ENCODE results near the gene HIVEP2. TPM values are rescaled to one million over a fixed set of nuclear protein-coding genes. Genes with fewer than 3 reads are reported as not detected.
A peak's percentile ranks its signal among the peaks of the same experiment; 100 is the strongest.
"Not testable (repeated sequence)": the region's sequence is repeated elsewhere in the genome, so short reads cannot be mapped to it uniquely, and the experiment has no call there.

HIVEP2 gene
- polyA plus RNA-seq, 2 of the 4 experiments (the other 2 are of a cell fraction), result 2.2 to 2.6 TPM

DNA sequence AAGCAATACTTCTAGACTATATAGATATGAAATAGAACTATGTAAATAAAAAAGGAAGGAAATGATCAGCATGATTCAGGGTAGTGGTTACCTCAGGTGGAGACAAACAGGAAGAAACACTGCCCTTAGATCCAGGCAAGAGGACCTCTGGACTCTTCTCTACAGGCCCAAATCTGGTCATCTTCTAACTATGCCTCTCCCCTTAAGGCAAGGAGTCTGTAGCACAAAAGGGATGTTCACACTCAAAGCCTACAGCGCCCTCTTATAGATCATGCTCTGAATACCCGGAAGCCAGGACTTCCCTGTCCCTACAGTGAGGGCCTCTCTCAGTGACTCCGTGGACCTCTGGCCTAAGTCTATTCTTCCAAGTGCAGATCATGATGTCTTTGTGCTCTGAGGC lies 30.4 kb upstream of the HIVEP2 start:
- no peak for TF ChIP-seq POLR2AphosphoS2 (conservative IDR thresholded peaks at IDR 0.05; ENCODE audit: low read length)
- TF ChIP-seq JUN (IDR thresholded peaks at IDR 0.05), result no peak
- TF ChIP-seq HOXB5 (CRISPR knock-in tag; IDR thresholded peaks at IDR 0.05), result no peak
- TF ChIP-seq POLR2A (IDR thresholded peaks at IDR 0.05; ENCODE audit: low read length), result no peak
- TF ChIP-seq MAFK (IDR thresholded peaks at IDR 0.05; ENCODE audit: partially characterized antibody), result no peak
- TF ChIP-seq CBX2 (IDR thresholded peaks at IDR 0.05; ENCODE audit: borderline replicate concordance, low read depth), result no peak
- TF ChIP-seq, protein P1, sequence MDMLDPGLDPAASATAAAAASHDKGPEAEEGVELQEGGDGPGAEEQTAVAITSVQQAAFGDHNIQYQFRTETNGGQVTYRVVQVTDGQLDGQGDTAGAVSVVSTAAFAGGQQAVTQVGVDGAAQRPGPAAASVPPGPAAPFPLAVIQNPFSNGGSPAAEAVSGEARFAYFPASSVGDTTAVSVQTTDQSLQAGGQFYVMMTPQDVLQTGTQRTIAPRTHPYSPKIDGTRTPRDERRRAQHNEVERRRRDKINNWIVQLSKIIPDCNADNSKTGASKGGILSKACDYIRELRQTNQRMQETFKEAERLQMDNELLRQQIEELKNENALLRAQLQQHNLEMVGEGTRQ (IDR thresholded peaks at IDR 0.05), result no peak
- ATAC-seq, result no peak
- H3K4me1 ChIP-seq, result no peaks in the 10 kb centered on the region
- ChIA-PET POLR2A (no interaction called here), CTCF (no interaction called here)
- no peak overlapping the region for H3K4me2 ChIP-seq
- no peak for FAIRE-seq
- DNase-seq (ENCODE audit: low read depth in 1 of 2, low spot score in 1 of 2), result no peak
- no peak overlapping the region for H3K4me3 ChIP-seq
- 50% methylated on average over 1 of the region's 3 CpGs for WGBS (ENCODE audit: missing lambda C conversion rate)
- no peaks in the 10 kb centered on the region for H3K9me3 ChIP-seq
- no peak overlapping the region for H3K27ac ChIP-seq

DNA sequence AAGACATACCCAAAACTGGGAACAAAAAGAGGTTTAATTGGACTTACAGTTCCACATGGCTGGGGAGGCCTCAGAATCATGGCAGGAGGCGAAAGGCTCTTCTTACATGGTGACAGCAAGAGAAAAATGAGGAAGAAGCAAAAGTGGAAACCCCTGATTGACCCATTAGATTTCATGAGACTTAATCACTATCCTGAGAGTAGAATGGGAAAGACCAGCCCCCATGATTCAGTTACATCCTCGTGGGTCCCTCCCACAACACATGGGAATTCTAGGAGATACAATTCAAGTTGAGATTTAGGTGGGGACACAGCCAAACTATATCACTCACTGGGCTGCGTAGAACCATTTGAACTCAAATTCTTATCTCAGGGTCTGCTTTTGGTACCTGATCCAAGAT lies 26.0 kb upstream of the HIVEP2 start:
- WGBS (ENCODE audit: missing lambda C conversion rate), result 51% methylated on average over 3 of the region's 3 CpGs
- CTCF ChIA-PET; H3K4me3 ChIP-seq; H3K9me3 ChIP-seq; H3K27ac ChIP-seq; H3K4me2 ChIP-seq; FAIRE-seq; DNase-seq (ENCODE audit: low read depth in 1 of 2, low spot score in 1 of 2); H3K4me1 ChIP-seq; ATAC-seq; POLR2A ChIA-PET: not testable (repeated sequence)

DNA sequence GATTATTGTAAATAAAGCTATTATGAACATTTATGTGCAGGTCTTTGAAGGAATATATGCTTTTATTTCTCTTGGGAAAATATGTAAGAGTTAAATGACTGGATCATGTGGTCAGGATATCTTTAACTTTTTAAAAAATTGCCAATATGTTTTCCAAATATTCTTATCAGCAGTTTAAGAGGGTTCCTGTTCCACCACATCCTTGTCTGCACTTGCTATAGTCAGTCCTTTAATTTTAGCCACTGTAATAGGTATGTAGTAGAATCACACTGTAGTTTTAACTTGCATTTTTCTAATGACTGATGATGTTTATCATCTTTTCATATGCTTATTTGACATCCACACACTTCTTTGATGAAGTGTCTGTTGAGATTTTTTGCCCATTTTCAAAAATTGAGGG lies 23.6 kb upstream of the HIVEP2 start:
- ATAC-seq, result no peak
- CTCF ChIA-PET, result interaction anchor here (0.6 kb wide), 1 partner anchor 331 kb away, joined by 3 read pairs; no protein-coding TSS in a partner anchor

DNA sequence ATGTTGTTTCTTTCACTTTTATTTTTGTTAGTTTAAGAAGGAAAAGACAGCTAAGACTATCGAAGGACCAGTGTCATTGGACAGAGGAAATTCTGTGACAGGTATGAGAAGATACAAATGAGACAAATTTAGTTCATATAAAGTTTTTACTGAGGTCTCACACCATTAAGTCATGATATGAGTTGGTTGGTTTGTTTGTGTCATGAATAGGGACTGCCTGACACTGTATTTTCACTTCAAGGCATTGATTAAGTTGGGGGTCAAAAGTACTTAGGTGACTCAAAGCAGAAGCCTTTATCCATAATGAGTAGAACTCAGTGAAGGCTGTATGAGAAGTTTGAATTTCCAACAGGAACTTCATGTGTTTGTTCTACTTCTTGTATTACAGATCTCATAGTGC lies 21.3 kb upstream of the HIVEP2 start:
- no peak for DNase-seq (ENCODE audit: low read depth in 1 of 2, low spot score in 1 of 2)
- 23% methylated on average over 1 of the region's 1 CpG for WGBS (ENCODE audit: missing lambda C conversion rate)
- Histone ChIP-seq H3K9me3 (no peaks in the 10 kb centered on the region), H3K4me3 (no peak overlapping the region), H3K4me1 (no peaks in the 10 kb centered on the region), H3K4me2 (no peak overlapping the region), H3K27ac (no peak overlapping the region)
- no peak for FAIRE-seq
- ChIA-PET POLR2A (no interaction called here), CTCF (no interaction called here)
- no peak for ATAC-seq
- TF ChIP-seq, protein P2, sequence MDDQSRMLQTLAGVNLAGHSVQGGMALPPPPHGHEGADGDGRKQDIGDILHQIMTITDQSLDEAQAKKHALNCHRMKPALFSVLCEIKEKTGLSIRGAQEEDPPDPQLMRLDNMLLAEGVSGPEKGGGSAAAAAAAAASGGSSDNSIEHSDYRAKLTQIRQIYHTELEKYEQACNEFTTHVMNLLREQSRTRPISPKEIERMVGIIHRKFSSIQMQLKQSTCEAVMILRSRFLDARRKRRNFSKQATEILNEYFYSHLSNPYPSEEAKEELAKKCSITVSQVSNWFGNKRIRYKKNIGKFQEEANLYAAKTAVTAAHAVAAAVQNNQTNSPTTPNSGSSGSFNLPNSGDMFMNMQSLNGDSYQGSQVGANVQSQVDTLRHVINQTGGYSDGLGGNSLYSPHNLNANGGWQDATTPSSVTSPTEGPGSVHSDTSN (IDR thresholded peaks at IDR 0.05), result no peak
- TF ChIP-seq, protein P3, sequence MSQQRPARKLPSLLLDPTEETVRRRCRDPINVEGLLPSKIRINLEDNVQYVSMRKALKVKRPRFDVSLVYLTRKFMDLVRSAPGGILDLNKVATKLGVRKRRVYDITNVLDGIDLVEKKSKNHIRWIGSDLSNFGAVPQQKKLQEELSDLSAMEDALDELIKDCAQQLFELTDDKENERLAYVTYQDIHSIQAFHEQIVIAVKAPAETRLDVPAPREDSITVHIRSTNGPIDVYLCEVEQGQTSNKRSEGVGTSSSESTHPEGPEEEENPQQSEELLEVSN (IDR thresholded peaks at IDR 0.05; ENCODE audit: borderline replicate concordance, low read depth), result no peak
- no peak for TF ChIP-seq RCOR1 (IDR thresholded peaks at IDR 0.05; ENCODE audit: low read depth, low read length)
- TF ChIP-seq TP53 (CRISPR knock-in tag; IDR thresholded peaks at IDR 0.05), result no peak
- TF ChIP-seq NPAS2 (CRISPR knock-in tag; IDR thresholded peaks at IDR 0.05; ENCODE audit: borderline replicate concordance), result no peak
- no peak for TF ChIP-seq CBX2 (IDR thresholded peaks at IDR 0.05; ENCODE audit: borderline replicate concordance, low read depth)
- TF ChIP-seq, protein P4, sequence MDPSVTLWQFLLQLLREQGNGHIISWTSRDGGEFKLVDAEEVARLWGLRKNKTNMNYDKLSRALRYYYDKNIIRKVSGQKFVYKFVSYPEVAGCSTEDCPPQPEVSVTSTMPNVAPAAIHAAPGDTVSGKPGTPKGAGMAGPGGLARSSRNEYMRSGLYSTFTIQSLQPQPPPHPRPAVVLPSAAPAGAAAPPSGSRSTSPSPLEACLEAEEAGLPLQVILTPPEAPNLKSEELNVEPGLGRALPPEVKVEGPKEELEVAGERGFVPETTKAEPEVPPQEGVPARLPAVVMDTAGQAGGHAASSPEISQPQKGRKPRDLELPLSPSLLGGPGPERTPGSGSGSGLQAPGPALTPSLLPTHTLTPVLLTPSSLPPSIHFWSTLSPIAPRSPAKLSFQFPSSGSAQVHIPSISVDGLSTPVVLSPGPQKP (IDR thresholded peaks at IDR 0.05; ENCODE audit: low read depth, low read length), result no peak
- no peak for TF ChIP-seq RARB (CRISPR knock-in tag; IDR thresholded peaks at IDR 0.05)
- no peak for TF ChIP-seq EHF (CRISPR knock-in tag; IDR thresholded peaks at IDR 0.05)
- TF ChIP-seq BHLHE40 (IDR thresholded peaks at IDR 0.05; ENCODE audit: low read depth, low read length), result no peak

More for the DNA sequence above, 23.6 kb upstream of the HIVEP2 start:
- H3K27ac ChIP-seq, result no peak overlapping the region
- no peak for TF ChIP-seq BHLHE40 (IDR thresholded peaks at IDR 0.05; ENCODE audit: low read depth, low read length)
- peak; percentile 35 for TF ChIP-seq ZFP36 (IDR thresholded peaks at IDR 0.05; ENCODE audit: borderline replicate concordance, partially characterized antibody)
- POLR2A ChIA-PET, result no interaction called here
- FAIRE-seq (no peak), DNase-seq (ENCODE audit: low read depth in 1 of 2, low spot score in 1 of 2) (no peak)
- H3K4me1 ChIP-seq, result no peaks in the 10 kb centered on the region
- no peak overlapping the region for H3K4me3 ChIP-seq
- no peaks in the 10 kb centered on the region for H3K9me3 ChIP-seq
- no peak overlapping the region for H3K4me2 ChIP-seq
